PC-3 (cell line): ENCODE results near the gene ARSB. TPM values are rescaled to one million over a fixed set of nuclear protein-coding genes. Genes with fewer than 3 reads are reported as not detected.
"Not testable (repeated sequence)": the region's sequence is repeated elsewhere in the genome, so short reads cannot be mapped to it uniquely, and the experiment has no call there.

ENCODE experiments used
- ATAC-seq: fragments of 200-7000 bp; cut with Tn5 transposase; 2 replicates; pipeline ENCODE4 v1.9.1; 2020; ENCODE audit warnings: mild to moderate bottlenecking, moderate library complexity
- BruUV-seq: library from RNA; stranded (reverse); fragments of 400-500 nt; replicated peaks from 2 replicates; lab custom pipeline; 2021; lab: Mats Ljungman, UMichigan
- CTCF ChIA-PET: fragments of 300-600 bp; sonication (Branson Sonifier 250); formaldehyde crosslinking; loops from one replicate; lab custom pipeline; 2022; ENCODE audit warnings: antibody characterized with exemption; lab: Charles Lee
- POLR2A ChIA-PET: fragments of 300-600 bp; sonication (Branson Sonifier 250); formaldehyde crosslinking; loops from one replicate; lab custom pipeline; 2022; ENCODE audit warnings: antibody characterized with exemption; ENCODE audit not compliant: unreplicated experiment; lab: Charles Lee
- DNase-seq: peaks from one replicate; pipeline ENCODE4 v3.0.0-alpha.2; 2015
- H2AFZ ChIP-seq: fragments of 300-600 bp; sonication (generic); 2 replicates; pipeline ENCODE4 v1.6.0; 2016; ENCODE audit warnings: antibody characterized with exemption, low read length
- H3F3A ChIP-seq: fragments of 300-600 bp; sonication (generic); one replicate; pipeline ENCODE4 v1.6.0; 2017; ENCODE audit warnings: antibody characterized with exemption, low read length, control low read depth, mild to moderate bottlenecking; ENCODE audit not compliant: unreplicated experiment
- H3K27ac ChIP-seq: fragments of 300-600 bp; sonication (generic); 2 replicates; pipeline ENCODE4 v1.5.1; 2016; ENCODE audit warnings: mild to moderate bottlenecking, low read length
- H3K27me3 ChIP-seq: fragments of 300-600 bp; sonication (generic); 2 replicates; pipeline ENCODE4 v1.6.1; 2016; ENCODE audit warnings: low read length, mixed read lengths
- H3K36me3 ChIP-seq: fragments of 300-600 bp; sonication (generic); 2 replicates; pipeline ENCODE4 v1.6.1; 2016; ENCODE audit warnings: low read depth, mixed run types, low read length, mixed read lengths
- H3K4me1 ChIP-seq: fragments of 300-600 bp; sonication (generic); 2 replicates; pipeline ENCODE4 v1.5.1; 2016; ENCODE audit warnings: low read length; ENCODE audit not compliant: insufficient read depth
- H3K4me2 ChIP-seq: fragments of 300-600 bp; sonication (generic); 2 replicates; pipeline ENCODE4 v1.6.0; 2016; ENCODE audit warnings: low read length
- H3K4me3 ChIP-seq: fragments of 300-600 bp; sonication (generic); 2 replicates; pipeline ENCODE4 v1.5.1; 2016; ENCODE audit warnings: mild to moderate bottlenecking, low read length, mixed read lengths
- H3K79me2 ChIP-seq: fragments of 300-600 bp; sonication (generic); 2 replicates; pipeline ENCODE4 v1.6.1; 2017; ENCODE audit warnings: low read length, mixed read lengths
- H3K9ac ChIP-seq: fragments of 300-600 bp; sonication (generic); 2 replicates; pipeline ENCODE4 v1.6.0; 2016; ENCODE audit warnings: mild to moderate bottlenecking, low read length
- H3K9me2 ChIP-seq: fragments of 300-600 bp; sonication (generic); replicated peaks from 2 replicates; pipeline ENCODE4 v1.6.1; 2016; ENCODE audit warnings: mixed run types, low read length, mixed read lengths
- H3K9me3 ChIP-seq: fragments of 300-600 bp; sonication (generic); 2 replicates; pipeline ENCODE4 v1.6.1; 2016; ENCODE audit warnings: low read length, mixed read lengths
- H4K20me1 ChIP-seq: fragments of 300-600 bp; sonication (generic); 2 replicates; pipeline ENCODE4 v1.6.1; 2016; ENCODE audit warnings: low read length, mixed read lengths
- EZH2 ChIP-seq: fragments of 300-600 bp; sonication (generic); IDR thresholded peaks from one replicate; pipeline ENCODE4 v1.6.1; 2017; ENCODE audit warnings: antibody characterized with exemption, mild to moderate bottlenecking, low read length; ENCODE audit not compliant: unreplicated experiment
- EZH2phosphoT487 ChIP-seq: fragments of 300-600 bp; sonication (generic); IDR thresholded peaks from 2 replicates; pipeline ENCODE4 v1.6.1; 2018; ENCODE audit warnings: mild to moderate bottlenecking, antibody characterized with exemption, low read length, borderline replicate concordance
- intact Hi-C: fragments of 100-400 bp; cut with micrococcal nuclease; formaldehyde crosslinking; loops from 2 replicates; pipeline ENCODE4 v1.9.0; 2023
- total RNA-seq: library from RNA; depleted of rRNA; stranded (reverse); fragments of >200 nt; gene quantifications from 2 replicates; pipeline ENCODE4 v1.2.3, GENCODE V29; 2014
- TF ChIP-seq, protein P1 (sequence below): fragments of 300-600 bp; sonication (generic); conservative IDR thresholded peaks from 2 replicates; pipeline ENCODE4 v1.5.1; 2017; ENCODE audit warnings: antibody characterized with exemption, low read depth, mild to moderate bottlenecking, low read length

Gene ARSB
- total RNA-seq, 1 experiment from 2014 or later: 8.1 TPM

DNA sequence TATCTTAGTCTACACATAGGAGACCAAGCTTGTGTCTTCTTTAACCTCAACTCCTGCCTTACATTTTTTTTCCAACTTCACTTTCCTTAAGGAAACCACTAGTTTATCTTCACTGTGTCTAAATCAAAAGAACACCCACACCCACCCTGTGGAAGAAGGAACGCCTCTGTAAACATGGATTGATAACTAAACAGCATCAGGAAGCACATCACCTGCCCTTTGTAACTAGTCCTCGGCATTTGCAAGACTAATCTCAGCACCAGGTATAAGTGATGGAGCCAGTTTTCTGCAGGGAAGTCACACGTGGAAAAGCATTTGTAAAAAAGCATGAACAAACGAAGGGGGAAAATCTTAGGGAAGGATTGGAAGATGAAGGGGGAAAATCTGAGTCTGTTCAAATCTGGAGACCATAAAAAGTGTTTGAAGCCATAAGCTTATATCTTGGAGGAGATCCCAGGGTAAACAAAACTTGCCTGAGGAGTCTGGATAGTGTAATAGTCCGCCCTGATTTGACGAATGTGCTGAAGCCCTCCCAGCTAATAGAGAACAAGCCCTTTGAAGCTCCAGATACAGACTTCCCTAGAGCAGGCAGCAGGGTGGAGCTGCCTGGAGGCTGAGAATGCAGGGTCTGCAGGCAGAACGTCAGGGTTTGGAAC is 219.2 kb downstream of the ARSB start:
- Histone ChIP-seq H3K4me1 (no peaks in the 10 kb centered on the region), H3K9me3 (no peaks in the 10 kb centered on the region), H3F3A (no peaks in the 10 kb centered on the region), H3K4me3 (no peak overlapping the region), H4K20me1 (no peaks in the 10 kb centered on the region), H3K79me2 (no peaks in the 10 kb centered on the region), H3K9me2 (no peaks in the 10 kb centered on the region), H3K27me3 (no peaks in the 10 kb centered on the region), H3K36me3 (no peaks in the 10 kb centered on the region), H2AFZ (no peak overlapping the region), H3K27ac (no peak overlapping the region), H3K4me2 (no peak overlapping the region), H3K9ac (no peak overlapping the region)
- POLR2A ChIA-PET: no interaction called here
- BruUV-seq: no TSS peak
- CTCF ChIA-PET: no interaction called here
- DNase-seq: no peak
- intact Hi-C loops: no loop called here
- no peak for ATAC-seq
- TF ChIP-seq EZH2phosphoT487 (no peak), EZH2 (no peak)
- TF ChIP-seq, protein P1, sequence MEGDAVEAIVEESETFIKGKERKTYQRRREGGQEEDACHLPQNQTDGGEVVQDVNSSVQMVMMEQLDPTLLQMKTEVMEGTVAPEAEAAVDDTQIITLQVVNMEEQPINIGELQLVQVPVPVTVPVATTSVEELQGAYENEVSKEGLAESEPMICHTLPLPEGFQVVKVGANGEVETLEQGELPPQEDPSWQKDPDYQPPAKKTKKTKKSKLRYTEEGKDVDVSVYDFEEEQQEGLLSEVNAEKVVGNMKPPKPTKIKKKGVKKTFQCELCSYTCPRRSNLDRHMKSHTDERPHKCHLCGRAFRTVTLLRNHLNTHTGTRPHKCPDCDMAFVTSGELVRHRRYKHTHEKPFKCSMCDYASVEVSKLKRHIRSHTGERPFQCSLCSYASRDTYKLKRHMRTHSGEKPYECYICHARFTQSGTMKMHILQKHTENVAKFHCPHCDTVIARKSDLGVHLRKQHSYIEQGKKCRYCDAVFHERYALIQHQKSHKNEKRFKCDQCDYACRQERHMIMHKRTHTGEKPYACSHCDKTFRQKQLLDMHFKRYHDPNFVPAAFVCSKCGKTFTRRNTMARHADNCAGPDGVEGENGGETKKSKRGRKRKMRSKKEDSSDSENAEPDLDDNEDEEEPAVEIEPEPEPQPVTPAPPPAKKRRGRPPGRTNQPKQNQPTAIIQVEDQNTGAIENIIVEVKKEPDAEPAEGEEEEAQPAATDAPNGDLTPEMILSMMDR: no peak

DNA sequence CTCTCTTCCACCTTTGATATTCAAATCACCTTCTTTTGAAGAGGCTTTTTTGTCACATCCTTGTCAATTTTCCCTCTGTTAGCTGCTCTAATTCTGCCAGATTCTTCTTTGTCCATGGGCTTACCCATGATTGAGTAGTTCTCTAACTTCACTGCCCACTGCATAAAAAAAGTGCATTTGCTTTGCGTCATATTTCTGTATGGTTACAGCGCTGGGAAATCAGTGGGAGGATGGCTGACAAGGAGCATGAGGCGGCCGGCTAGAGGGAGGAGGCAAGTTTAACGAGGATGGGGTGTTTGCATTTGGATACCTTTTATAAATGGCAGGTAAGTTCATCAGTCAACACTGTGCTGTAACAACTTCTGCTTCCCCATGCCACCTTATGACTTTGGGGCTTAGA is 220.0 kb downstream of the ARSB start:
- no peak for DNase-seq
- CTCF ChIA-PET: no interaction called here
- BruUV-seq: no TSS peak
- Histone ChIP-seq H3K79me2 (no peaks in the 10 kb centered on the region), H3K27ac (no peak overlapping the region), H3K9me2 (no peaks in the 10 kb centered on the region), H3F3A (no peaks in the 10 kb centered on the region), H4K20me1 (no peaks in the 10 kb centered on the region), H2AFZ (no peak overlapping the region), H3K4me1 (no peaks in the 10 kb centered on the region), H3K27me3 (no peaks in the 10 kb centered on the region), H3K9ac (no peak overlapping the region), H3K4me2 (no peak overlapping the region), H3K4me3 (no peak overlapping the region), H3K36me3 (no peaks in the 10 kb centered on the region), H3K9me3 (no peaks in the 10 kb centered on the region)
- TF ChIP-seq EZH2phosphoT487: no peak
- TF ChIP-seq, protein P1: no peak
- intact Hi-C loops: no loop called here
- POLR2A ChIA-PET: no interaction called here
- no peak for ATAC-seq

DNA sequence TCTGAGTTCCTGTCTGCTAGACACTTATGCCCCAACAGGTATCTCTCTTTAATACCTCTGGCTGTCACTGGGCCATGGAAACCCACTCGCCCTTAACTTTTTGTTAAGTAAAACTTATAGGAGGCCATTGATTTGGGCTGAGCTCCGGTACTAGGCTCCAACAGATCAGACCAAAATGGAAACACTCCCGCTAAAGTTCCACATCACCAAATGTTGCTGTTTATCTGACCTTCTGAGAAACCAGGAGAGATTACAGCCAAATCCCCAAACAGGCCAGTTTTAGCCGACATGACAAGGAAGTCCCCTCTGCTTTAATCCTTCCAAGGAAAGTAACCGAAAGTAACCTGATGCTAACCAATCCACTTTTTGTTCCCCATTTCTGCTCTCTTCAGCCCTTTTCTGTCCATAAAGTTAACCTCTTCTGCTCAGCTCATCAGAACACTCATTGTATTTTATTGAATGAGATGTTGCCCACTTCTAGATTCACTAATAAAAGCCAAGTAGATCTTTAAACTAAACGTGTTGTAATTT is 221.4 kb downstream of the ARSB start:
- POLR2A ChIA-PET: no interaction called here
- no peaks in the 10 kb centered on the region for H3K9me2 ChIP-seq
- no TSS peak for BruUV-seq
- no peak overlapping the region for H2AFZ ChIP-seq
- no peak overlapping the region for H3K27ac ChIP-seq
- H3K9me3 ChIP-seq: no peaks in the 10 kb centered on the region
- TF ChIP-seq EZH2 (no peak), EZH2phosphoT487 (no peak)
- TF ChIP-seq, protein P1: no peak
- no peaks in the 10 kb centered on the region for H3K36me3 ChIP-seq
- H3K9ac ChIP-seq: no peak overlapping the region
- DNase-seq: no peak
- H3K4me1 ChIP-seq: no peaks in the 10 kb centered on the region
- no peak for ATAC-seq
- H3K4me2 ChIP-seq: no peak overlapping the region
- no peaks in the 10 kb centered on the region for H3K27me3 ChIP-seq
- intact Hi-C loops: no loop called here
- H3F3A ChIP-seq: no peaks in the 10 kb centered on the region
- CTCF ChIA-PET: no interaction called here
- no peaks in the 10 kb centered on the region for H3K79me2 ChIP-seq
- H4K20me1 ChIP-seq: no peaks in the 10 kb centered on the region
- H3K4me3 ChIP-seq: no peak overlapping the region

DNA sequence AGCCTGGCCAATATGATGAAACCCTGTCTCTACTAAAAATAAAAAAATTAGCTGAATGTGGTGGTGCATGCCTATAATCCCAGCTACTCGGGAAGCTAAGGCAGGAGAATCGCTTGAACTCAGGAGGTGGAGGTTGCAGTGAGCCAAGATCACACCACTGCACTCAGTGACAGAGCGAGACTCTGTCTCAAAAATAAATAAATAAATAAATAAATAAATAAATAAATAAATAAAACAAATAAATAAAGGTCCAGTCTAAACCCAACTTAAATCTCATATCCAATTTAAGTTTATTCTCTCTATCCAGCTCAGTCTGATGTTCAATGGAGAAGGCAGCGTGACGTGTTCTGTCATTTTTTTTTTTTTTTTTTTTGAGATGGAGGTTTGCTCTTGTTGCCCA is 222.4 kb downstream of the ARSB start:
- DNase-seq, H3K9ac ChIP-seq, H3K79me2 ChIP-seq, ATAC-seq, H3K4me2 ChIP-seq, POLR2A ChIA-PET, H3K36me3 ChIP-seq, H3K4me1 ChIP-seq, H3K9me3 ChIP-seq, CTCF ChIA-PET, H3F3A ChIP-seq, H3K27ac ChIP-seq, H4K20me1 ChIP-seq, intact Hi-C loops, H2AFZ ChIP-seq, H3K9me2 ChIP-seq, H3K27me3 ChIP-seq, BruUV-seq, H3K4me3 ChIP-seq: not testable (repeated sequence)
